ENCODE results near the gene ASCC3.

Gene ASCC3

GRCh38 chr6:100464162-100464851 is 416.8 kb downstream of the ASCC3 start:
- peak; percentile 48 for DNase-seq (ENCODE audit: low spot score)

- DNase-seq (ENCODE audit: low spot score) = peak; percentile 30
Measured at GRCh38 chr6:100463630-100464161, 417.4 kb downstream of the ASCC3 start.

- DNase-seq (ENCODE audit: low spot score) = peak; percentile 26
Measured at GRCh38 chr6:100462706-100463629, 418.2 kb downstream of the ASCC3 start.

GRCh38 chr6:100461917-100462705 is 419.0 kb downstream of the ASCC3 start:
- DNase-seq (ENCODE audit: low spot score) = peak; percentile 51

- DNase-seq (ENCODE audit: low spot score) = peak; percentile 65
Measured at GRCh38 chr6:100461278-100461916, 419.7 kb downstream of the ASCC3 start.

- DNase-seq (ENCODE audit: low spot score) = peak; percentile 62
Measured at GRCh38 chr6:100460650-100461204, 420.4 kb downstream of the ASCC3 start.

GRCh38 chr6:100459592-100460184 is 421.4 kb downstream of the ASCC3 start:
- DNase-seq (ENCODE audit: low spot score) = no peak

GRCh38 chr6:100458841-100459591 is 422.1 kb downstream of the ASCC3 start:
- peak; percentile 6 for DNase-seq (ENCODE audit: low spot score)
